Esophagus muscularis mucosa (tissue), 4 donors: Measurements from ENCODE around the gene KRR1.

Experiments used
- EP300 ChIP-seq: sonication (generic); formaldehyde crosslinking; IDR thresholded peaks from one replicate; pipeline ENCODE4 v1.6.1; 2017; ENCODE audit warnings: antibody characterized with exemption
- POLR2A ChIP-seq: fragments of 450-650 bp; IDR thresholded peaks from one replicate; pipeline ENCODE4 v1.6.1; 2017; ENCODE audit warnings: antibody characterized with exemption, moderate library complexity, mild to moderate bottlenecking, low read depth
- POLR2AphosphoS5 ChIP-seq, 2 donors: sonication (generic); formaldehyde crosslinking; IDR thresholded peaks; one replicate each; pipeline ENCODE4 v1.6.1; 2017; ENCODE audit warnings: antibody characterized with exemption in 2 of 2
- TF ChIP-seq, protein P1 (sequence below), 3 experiments: fragments of 200-600 bp in 2 of 3; fragments of 450-650 bp in 1 of 3; sonication (generic) in 2 of 3; IDR thresholded peaks; one replicate each; pipeline ENCODE4 v1.5.1; 2017 to 2019; ENCODE audit warnings: antibody characterized with exemption in 3 of 3, mild to moderate bottlenecking in 2 of 3, moderate library complexity in 1 of 3

DNA sequence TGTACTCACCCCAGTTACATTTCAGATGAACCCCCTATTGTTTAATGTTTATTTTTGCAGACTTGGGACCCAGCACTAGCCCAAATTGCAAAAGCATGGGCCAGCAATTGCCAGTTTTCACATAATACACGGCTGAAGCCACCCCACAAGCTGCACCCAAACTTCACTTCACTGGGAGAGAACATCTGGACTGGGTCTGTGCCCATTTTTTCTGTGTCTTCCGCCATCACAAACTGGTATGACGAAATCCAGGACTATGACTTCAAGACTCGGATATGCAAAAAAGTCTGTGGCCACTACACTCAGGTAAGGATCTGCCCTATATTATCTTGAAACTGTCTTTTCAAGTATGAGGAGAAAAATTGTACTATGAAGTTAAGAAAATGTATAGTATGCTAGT lies 29.6 kb downstream of the KRR1 start:
- no peak for TF ChIP-seq POLR2A
- TF ChIP-seq, protein P1, sequence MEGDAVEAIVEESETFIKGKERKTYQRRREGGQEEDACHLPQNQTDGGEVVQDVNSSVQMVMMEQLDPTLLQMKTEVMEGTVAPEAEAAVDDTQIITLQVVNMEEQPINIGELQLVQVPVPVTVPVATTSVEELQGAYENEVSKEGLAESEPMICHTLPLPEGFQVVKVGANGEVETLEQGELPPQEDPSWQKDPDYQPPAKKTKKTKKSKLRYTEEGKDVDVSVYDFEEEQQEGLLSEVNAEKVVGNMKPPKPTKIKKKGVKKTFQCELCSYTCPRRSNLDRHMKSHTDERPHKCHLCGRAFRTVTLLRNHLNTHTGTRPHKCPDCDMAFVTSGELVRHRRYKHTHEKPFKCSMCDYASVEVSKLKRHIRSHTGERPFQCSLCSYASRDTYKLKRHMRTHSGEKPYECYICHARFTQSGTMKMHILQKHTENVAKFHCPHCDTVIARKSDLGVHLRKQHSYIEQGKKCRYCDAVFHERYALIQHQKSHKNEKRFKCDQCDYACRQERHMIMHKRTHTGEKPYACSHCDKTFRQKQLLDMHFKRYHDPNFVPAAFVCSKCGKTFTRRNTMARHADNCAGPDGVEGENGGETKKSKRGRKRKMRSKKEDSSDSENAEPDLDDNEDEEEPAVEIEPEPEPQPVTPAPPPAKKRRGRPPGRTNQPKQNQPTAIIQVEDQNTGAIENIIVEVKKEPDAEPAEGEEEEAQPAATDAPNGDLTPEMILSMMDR (IDR thresholded peaks at IDR 0.05): no peak
- TF ChIP-seq EP300: no peak
- TF ChIP-seq POLR2AphosphoS5 (IDR thresholded peaks at IDR 0.05): no peak
